ENCODE data around the gene GPER1. TPM values are rescaled to one million over a fixed set of nuclear protein-coding genes. Genes with fewer than 3 reads are reported as not detected.
"Not testable (repeated sequence)": the region's sequence is repeated elsewhere in the genome, so short reads cannot be mapped to it uniquely, and the experiment has no call there.

GPER1 gene
- total RNA-seq = 2.5 and 3.0 TPM in 2 replicates
- long read RNA-seq, partial matches to known transcripts = 0 of 6 reads
- long read RNA-seq, other reads (novel, unspliced or antisense) = 1 of 6 reads

GRCh38 chr7:1087952-1088920, at the start of gene GPER1:
GPER1 (plus strand) TSS chr7:1088113; CDS start chr7:1091729, 3,616 bp downstream.
- Mint-ChIP-seq H3K9me3 (ENCODE audit: unreplicated experiment) (no peaks in the 10 kb centered on the region), H3K36me3 (ENCODE audit: unreplicated experiment) (peaks cover 13% of the 10 kb centered on the region), H3K4me1 (ENCODE audit: unreplicated experiment) (peaks cover 54% of the 10 kb centered on the region), H3K4me3 (ENCODE audit: unreplicated experiment) (peak within 1 kb of the TSS; percentile 76), H3K27me3 (ENCODE audit: unreplicated experiment) (no peaks in the 10 kb centered on the region), H3K27ac (ENCODE audit: unreplicated experiment) (peak within 1 kb of the TSS; percentile 81)
- no peak for DNase-seq (ENCODE audit: extremely low spot score, unreplicated experiment)
- TF ChIP-seq, protein P1, sequence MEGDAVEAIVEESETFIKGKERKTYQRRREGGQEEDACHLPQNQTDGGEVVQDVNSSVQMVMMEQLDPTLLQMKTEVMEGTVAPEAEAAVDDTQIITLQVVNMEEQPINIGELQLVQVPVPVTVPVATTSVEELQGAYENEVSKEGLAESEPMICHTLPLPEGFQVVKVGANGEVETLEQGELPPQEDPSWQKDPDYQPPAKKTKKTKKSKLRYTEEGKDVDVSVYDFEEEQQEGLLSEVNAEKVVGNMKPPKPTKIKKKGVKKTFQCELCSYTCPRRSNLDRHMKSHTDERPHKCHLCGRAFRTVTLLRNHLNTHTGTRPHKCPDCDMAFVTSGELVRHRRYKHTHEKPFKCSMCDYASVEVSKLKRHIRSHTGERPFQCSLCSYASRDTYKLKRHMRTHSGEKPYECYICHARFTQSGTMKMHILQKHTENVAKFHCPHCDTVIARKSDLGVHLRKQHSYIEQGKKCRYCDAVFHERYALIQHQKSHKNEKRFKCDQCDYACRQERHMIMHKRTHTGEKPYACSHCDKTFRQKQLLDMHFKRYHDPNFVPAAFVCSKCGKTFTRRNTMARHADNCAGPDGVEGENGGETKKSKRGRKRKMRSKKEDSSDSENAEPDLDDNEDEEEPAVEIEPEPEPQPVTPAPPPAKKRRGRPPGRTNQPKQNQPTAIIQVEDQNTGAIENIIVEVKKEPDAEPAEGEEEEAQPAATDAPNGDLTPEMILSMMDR (IDR thresholded peaks at IDR 0.05) = no peak

GRCh38 chr7:1040233-1040632, 47.7 kb upstream of the GPER1 start:
- not testable (repeated sequence) for H3K27ac Mint-ChIP-seq (ENCODE audit: unreplicated experiment); H3K4me3 Mint-ChIP-seq (ENCODE audit: unreplicated experiment); H3K36me3 Mint-ChIP-seq (ENCODE audit: unreplicated experiment); DNase-seq (ENCODE audit: extremely low spot score, unreplicated experiment); H3K9me3 Mint-ChIP-seq (ENCODE audit: unreplicated experiment); H3K27me3 Mint-ChIP-seq (ENCODE audit: unreplicated experiment)
- peaks cover 37% of the 10 kb centered on the region for H3K4me1 Mint-ChIP-seq (ENCODE audit: unreplicated experiment)

DNA sequence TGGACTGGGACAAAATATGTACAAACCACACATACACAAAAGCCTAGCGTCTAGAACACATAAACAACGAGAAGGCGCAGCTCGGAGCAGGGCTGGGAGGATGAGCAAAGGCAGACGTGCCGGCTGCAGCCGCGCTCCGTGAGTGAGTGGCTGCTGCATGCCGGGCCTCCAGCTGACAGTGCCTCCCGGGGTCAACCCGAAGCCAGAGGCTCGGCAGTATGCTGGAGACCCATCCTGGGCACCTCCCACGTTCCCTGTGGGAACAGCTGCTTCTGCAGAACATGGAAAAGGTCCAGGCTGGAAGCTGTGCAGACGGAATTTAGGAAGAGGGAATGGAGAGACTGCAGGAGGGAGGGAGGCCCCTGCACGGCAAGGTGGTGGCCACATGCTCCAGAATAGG, 47.1 kb upstream of the GPER1 start:
- Mint-ChIP-seq H3K36me3 (ENCODE audit: unreplicated experiment) (no peaks in the 10 kb centered on the region), H3K27me3 (ENCODE audit: unreplicated experiment) (no peaks in the 10 kb centered on the region), H3K4me3 (ENCODE audit: unreplicated experiment) (peak overlapping the region; percentile 67), H3K9me3 (ENCODE audit: unreplicated experiment) (no peaks in the 10 kb centered on the region), H3K27ac (ENCODE audit: unreplicated experiment) (peak overlapping the region; percentile 85), H3K4me1 (ENCODE audit: unreplicated experiment) (peaks cover 40% of the 10 kb centered on the region)
- no peak for DNase-seq (ENCODE audit: extremely low spot score, unreplicated experiment)
- TF ChIP-seq, protein P1 (IDR thresholded peaks at IDR 0.05) = no peak

GRCh38 chr7:1041551-1042491, 46.1 kb upstream of the GPER1 start:
- Mint-ChIP-seq H3K27me3 (ENCODE audit: unreplicated experiment) (no peaks in the 10 kb centered on the region), H3K4me1 (ENCODE audit: unreplicated experiment) (peaks cover 40% of the 10 kb centered on the region), H3K4me3 (ENCODE audit: unreplicated experiment) (no peak overlapping the region), H3K36me3 (ENCODE audit: unreplicated experiment) (no peaks in the 10 kb centered on the region), H3K27ac (ENCODE audit: unreplicated experiment) (no peak overlapping the region), H3K9me3 (ENCODE audit: unreplicated experiment) (no peaks in the 10 kb centered on the region)
- TF ChIP-seq, protein P1 (IDR thresholded peaks at IDR 0.05) = no peak
- no peak for DNase-seq (ENCODE audit: extremely low spot score, unreplicated experiment)

DNA sequence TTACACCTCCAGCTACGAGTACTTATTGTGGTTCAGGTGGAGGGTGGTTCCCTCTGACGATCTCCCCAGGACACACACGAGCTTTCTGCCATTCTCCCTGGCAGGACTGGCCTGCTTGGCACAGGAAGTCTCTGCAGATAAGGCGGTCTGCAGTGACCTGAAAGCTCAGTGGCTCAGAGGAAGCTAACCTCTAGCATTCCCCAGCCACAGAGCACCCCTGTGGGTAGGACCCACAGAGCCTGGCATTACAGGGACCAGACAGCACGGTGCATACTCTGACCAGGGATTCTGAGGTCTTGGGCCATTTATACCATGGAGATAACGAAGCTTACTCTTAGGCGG, 45.5 kb upstream of the GPER1 start:
- TF ChIP-seq, protein P1 (IDR thresholded peaks at IDR 0.05) = no peak
- no peaks in the 10 kb centered on the region for H3K9me3 Mint-ChIP-seq (ENCODE audit: unreplicated experiment)
- no peak overlapping the region for H3K4me3 Mint-ChIP-seq (ENCODE audit: unreplicated experiment)
- no peak overlapping the region for H3K27ac Mint-ChIP-seq (ENCODE audit: unreplicated experiment)
- H3K27me3 Mint-ChIP-seq (ENCODE audit: unreplicated experiment) = no peaks in the 10 kb centered on the region
- DNase-seq (ENCODE audit: extremely low spot score, unreplicated experiment) = no peak
- peaks cover 40% of the 10 kb centered on the region for H3K4me1 Mint-ChIP-seq (ENCODE audit: unreplicated experiment)
- no peaks in the 10 kb centered on the region for H3K36me3 Mint-ChIP-seq (ENCODE audit: unreplicated experiment)

All from osteocyte (in vitro differentiated cells).